HFFc6 (cell line): Measurements from ENCODE around the gene FUCA2. TPM values are rescaled to one million over a fixed set of nuclear protein-coding genes. Genes with fewer than 3 reads are reported as not detected.
"Not testable (repeated sequence)": the region's sequence is repeated elsewhere in the genome, so short reads cannot be mapped to it uniquely, and the experiment has no call there.

Source experiments
- DNase-seq: peaks from one replicate; pipeline ENCODE4 v3.0.0-alpha.2; 2018
- H3K27ac Mint-ChIP-seq: 2 replicates; pipeline ENCODE4 v1.8.0; 2020; ENCODE audit warnings: mild to moderate bottlenecking, mixed read lengths
- H3K27me3 Mint-ChIP-seq: 2 replicates; pipeline ENCODE4 v1.8.0; 2021; ENCODE audit warnings: mild to moderate bottlenecking, moderate library complexity, mixed read lengths; ENCODE audit not compliant: insufficient read depth
- H3K36me3 Mint-ChIP-seq: 2 replicates; pipeline ENCODE4 v1.8.0; 2021; ENCODE audit warnings: low read depth, mixed read lengths
- H3K4me1 Mint-ChIP-seq: 2 replicates; pipeline ENCODE4 v1.8.0; 2020; ENCODE audit warnings: low read depth, mixed read lengths
- H3K4me3 Mint-ChIP-seq: 2 replicates; pipeline ENCODE4 v1.8.0; 2020; ENCODE audit warnings: mild to moderate bottlenecking, moderate library complexity, mixed read lengths
- H3K9me3 Mint-ChIP-seq: 2 replicates; pipeline ENCODE4 v1.8.0; 2020; ENCODE audit warnings: mild to moderate bottlenecking, mixed read lengths
- total RNA-seq, 6 experiments: library from RNA; stranded (reverse); fragmentation: NEBNext Ultra II Directional; extraction: Animal tissue kit (Norgen Biotek cat#: 25700); gene quantifications; 2 replicates in 1 of 6; 3 replicates in 5 of 6; pipeline ENCODE4 v1.2.3, GENCODE V29; 2021
- TF ChIP-seq, protein P1 (sequence below): fragments of 200-600 bp; sonication (generic); IDR thresholded peaks from 2 replicates; pipeline ENCODE4 v1.5.0; 2021; ENCODE audit warnings: antibody characterized with exemption, mild to moderate bottlenecking

Gene FUCA2
- total RNA-seq, 6 experiments from 2014 or later, result 86.4 to 126 (median 121) TPM

DNA sequence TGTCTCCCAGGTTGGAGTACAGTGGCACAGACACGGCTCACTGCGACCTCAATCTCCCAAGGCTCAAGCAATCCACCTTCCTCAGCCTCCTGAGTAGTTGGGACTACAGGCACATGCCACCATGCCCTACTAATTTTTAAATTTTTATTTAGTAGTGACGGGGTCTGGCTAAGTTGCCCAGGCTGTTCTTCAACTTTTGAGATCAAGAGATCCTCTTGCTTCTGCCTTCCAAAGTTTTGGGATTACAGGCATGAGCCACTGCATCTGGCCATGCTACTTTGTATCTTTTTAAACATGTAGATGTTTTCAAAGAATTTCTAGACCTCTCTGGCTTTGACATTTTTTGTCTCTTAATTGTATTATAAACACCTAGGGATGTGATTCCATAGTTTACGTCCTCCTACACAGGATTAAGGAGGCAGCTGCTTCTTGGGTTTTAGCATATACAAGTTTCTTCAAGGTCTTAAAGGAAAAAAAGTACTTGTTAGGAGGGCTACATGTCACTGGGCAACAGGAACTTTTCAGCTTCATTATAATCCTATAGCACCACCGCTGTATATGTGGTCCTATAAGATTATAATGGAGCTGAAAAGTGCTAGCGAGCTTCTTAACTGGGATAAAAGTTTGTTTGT, 62.3 kb downstream of the FUCA2 start:
- TF ChIP-seq, protein P1, sequence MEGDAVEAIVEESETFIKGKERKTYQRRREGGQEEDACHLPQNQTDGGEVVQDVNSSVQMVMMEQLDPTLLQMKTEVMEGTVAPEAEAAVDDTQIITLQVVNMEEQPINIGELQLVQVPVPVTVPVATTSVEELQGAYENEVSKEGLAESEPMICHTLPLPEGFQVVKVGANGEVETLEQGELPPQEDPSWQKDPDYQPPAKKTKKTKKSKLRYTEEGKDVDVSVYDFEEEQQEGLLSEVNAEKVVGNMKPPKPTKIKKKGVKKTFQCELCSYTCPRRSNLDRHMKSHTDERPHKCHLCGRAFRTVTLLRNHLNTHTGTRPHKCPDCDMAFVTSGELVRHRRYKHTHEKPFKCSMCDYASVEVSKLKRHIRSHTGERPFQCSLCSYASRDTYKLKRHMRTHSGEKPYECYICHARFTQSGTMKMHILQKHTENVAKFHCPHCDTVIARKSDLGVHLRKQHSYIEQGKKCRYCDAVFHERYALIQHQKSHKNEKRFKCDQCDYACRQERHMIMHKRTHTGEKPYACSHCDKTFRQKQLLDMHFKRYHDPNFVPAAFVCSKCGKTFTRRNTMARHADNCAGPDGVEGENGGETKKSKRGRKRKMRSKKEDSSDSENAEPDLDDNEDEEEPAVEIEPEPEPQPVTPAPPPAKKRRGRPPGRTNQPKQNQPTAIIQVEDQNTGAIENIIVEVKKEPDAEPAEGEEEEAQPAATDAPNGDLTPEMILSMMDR, result no peak
- Mint-ChIP-seq H3K36me3 (no peaks in the 10 kb centered on the region), H3K9me3 (no peaks in the 10 kb centered on the region), H3K27ac (no peak overlapping the region; the same call in 1 of the 2 replicates), H3K27me3 (no peaks in the 10 kb centered on the region; the same call in 1 of the 2 replicates), H3K4me1 (peaks cover 25% of the 10 kb centered on the region), H3K4me3 (peak overlapping the region; percentile 99)
- DNase-seq, result no peak

DNA sequence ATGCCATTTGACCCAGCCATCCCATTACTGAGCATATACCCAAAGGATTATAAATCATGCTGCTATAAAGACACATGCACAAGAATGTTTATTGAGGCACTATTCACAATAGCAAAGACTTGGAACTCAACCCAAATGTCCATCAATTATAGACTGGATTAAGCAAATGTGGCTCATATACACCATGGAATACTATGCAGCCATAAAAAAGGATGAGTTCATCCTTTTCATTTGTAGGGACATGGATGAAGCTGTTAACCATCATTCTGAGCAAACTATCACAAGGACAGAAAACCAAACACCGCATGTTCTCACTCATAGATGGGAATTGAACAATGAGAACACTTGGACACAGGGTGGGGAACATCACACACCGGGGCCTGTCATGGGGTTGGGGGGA, 63.7 kb downstream of the FUCA2 start:
- H3K4me1 Mint-ChIP-seq, result peaks cover 25% of the 10 kb centered on the region
- not testable (repeated sequence) for H3K36me3 Mint-ChIP-seq, DNase-seq, H3K9me3 Mint-ChIP-seq, H3K27ac Mint-ChIP-seq, H3K4me3 Mint-ChIP-seq, H3K27me3 Mint-ChIP-seq

Other genes with a start within 250 kb of the FUCA2 start
- 1 to 10 TPM; 2.8 to 4.6 (median 4.1) TPM for gene ADAT2, start 61.0 kb downstream of the FUCA2 start, total RNA-seq
- gene PEX3, start 60.9 kb downstream of the FUCA2 start, total RNA-seq, result 10 to 100 TPM; 18.7 to 23.7 (median 20.4) TPM
- 10 to 100 TPM; 66.7 to 92.7 (median 84.1) TPM for gene PHACTR2, start 166.2 kb upstream of the FUCA2 start, total RNA-seq